ENCODE results near the gene SMPD3.

- TF ChIP-seq, protein P1, sequence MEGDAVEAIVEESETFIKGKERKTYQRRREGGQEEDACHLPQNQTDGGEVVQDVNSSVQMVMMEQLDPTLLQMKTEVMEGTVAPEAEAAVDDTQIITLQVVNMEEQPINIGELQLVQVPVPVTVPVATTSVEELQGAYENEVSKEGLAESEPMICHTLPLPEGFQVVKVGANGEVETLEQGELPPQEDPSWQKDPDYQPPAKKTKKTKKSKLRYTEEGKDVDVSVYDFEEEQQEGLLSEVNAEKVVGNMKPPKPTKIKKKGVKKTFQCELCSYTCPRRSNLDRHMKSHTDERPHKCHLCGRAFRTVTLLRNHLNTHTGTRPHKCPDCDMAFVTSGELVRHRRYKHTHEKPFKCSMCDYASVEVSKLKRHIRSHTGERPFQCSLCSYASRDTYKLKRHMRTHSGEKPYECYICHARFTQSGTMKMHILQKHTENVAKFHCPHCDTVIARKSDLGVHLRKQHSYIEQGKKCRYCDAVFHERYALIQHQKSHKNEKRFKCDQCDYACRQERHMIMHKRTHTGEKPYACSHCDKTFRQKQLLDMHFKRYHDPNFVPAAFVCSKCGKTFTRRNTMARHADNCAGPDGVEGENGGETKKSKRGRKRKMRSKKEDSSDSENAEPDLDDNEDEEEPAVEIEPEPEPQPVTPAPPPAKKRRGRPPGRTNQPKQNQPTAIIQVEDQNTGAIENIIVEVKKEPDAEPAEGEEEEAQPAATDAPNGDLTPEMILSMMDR (IDR thresholded peaks at IDR 0.05 in 2 of 3, conservative IDR thresholded peaks at IDR 0.05 in 1 of 3; ENCODE audit: insufficient read depth in 2 of 3, low read depth in 1 of 3, low read length in 3 of 3) = no peak
- TF ChIP-seq FOXA1 (IDR thresholded peaks at IDR 0.05; ENCODE audit: borderline replicate concordance) = no peak
- no peak for TF ChIP-seq EZH2 (IDR thresholded peaks at IDR 0.05; ENCODE audit: borderline replicate concordance, low read depth, low read length)
- no peak for TF ChIP-seq CEBPB (tag; IDR thresholded peaks at IDR 0.05)
- TF ChIP-seq NFATC3 (IDR thresholded peaks at IDR 0.05) = no peak
- no peak for TF ChIP-seq BRF2 (IDR thresholded peaks at IDR 0.05; ENCODE audit: borderline replicate concordance, insufficient read depth, insufficient read length)
- TF ChIP-seq NEUROD1 (IDR thresholded peaks at IDR 0.05; ENCODE audit: borderline replicate concordance, low read depth, low read length, partially characterized antibody) = peak; percentile 47
- TF ChIP-seq SOX6 (IDR thresholded peaks at IDR 0.05) = no peak
- TF ChIP-seq MAX (CRISPR knock-in tag; IDR thresholded peaks at IDR 0.05) = peak; percentile 97
- TF ChIP-seq ELF4 (CRISPR knock-in tag; IDR thresholded peaks at IDR 0.05) = no peak
- TF ChIP-seq ZNF740 (CRISPR knock-in tag; IDR thresholded peaks at IDR 0.05) = no peak
- TF ChIP-seq ZNF740 (tag; IDR thresholded peaks at IDR 0.05) = no peak
- TF ChIP-seq, protein P2, sequence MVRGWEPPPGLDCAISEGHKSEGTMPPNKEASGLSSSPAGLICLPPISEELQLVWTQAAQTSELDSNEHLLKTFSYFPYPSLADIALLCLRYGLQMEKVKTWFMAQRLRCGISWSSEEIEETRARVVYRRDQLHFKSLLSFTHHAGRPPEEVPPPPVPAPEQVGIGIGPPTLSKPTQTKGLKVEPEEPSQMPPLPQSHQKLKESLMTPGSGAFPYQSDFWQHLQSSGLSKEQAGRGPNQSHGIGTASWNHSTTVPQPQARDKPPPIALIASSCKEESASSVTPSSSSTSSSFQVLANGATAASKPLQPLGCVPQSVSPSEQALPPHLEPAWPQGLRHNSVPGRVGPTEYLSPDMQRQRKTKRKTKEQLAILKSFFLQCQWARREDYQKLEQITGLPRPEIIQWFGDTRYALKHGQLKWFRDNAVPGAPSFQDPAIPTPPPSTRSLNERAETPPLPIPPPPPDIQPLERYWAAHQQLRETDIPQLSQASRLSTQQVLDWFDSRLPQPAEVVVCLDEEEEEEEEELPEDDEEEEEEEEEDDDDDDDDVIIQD (CRISPR knock-in tag; IDR thresholded peaks at IDR 0.05) = no peak
Measured at GRCh38 chr16:68310774-68311511, 137.4 kb downstream of the SMPD3 start, which contains the start of the genes PRMT7 and SLC7A6OS.
